HG02981 (cell line): ENCODE results near the gene GGA1.

Experiments used
- ATAC-seq: cut with Tn5 transposase; IDR thresholded peaks from one replicate; pipeline ENCODE4 v1.9.1; 2021; ENCODE audit warnings: mild to moderate bottlenecking, moderate library complexity; ENCODE audit not compliant: unreplicated experiment

GGA1 gene, protein sequence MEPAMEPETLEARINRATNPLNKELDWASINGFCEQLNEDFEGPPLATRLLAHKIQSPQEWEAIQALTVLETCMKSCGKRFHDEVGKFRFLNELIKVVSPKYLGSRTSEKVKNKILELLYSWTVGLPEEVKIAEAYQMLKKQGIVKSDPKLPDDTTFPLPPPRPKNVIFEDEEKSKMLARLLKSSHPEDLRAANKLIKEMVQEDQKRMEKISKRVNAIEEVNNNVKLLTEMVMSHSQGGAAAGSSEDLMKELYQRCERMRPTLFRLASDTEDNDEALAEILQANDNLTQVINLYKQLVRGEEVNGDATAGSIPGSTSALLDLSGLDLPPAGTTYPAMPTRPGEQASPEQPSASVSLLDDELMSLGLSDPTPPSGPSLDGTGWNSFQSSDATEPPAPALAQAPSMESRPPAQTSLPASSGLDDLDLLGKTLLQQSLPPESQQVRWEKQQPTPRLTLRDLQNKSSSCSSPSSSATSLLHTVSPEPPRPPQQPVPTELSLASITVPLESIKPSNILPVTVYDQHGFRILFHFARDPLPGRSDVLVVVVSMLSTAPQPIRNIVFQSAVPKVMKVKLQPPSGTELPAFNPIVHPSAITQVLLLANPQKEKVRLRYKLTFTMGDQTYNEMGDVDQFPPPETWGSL

DNA sequence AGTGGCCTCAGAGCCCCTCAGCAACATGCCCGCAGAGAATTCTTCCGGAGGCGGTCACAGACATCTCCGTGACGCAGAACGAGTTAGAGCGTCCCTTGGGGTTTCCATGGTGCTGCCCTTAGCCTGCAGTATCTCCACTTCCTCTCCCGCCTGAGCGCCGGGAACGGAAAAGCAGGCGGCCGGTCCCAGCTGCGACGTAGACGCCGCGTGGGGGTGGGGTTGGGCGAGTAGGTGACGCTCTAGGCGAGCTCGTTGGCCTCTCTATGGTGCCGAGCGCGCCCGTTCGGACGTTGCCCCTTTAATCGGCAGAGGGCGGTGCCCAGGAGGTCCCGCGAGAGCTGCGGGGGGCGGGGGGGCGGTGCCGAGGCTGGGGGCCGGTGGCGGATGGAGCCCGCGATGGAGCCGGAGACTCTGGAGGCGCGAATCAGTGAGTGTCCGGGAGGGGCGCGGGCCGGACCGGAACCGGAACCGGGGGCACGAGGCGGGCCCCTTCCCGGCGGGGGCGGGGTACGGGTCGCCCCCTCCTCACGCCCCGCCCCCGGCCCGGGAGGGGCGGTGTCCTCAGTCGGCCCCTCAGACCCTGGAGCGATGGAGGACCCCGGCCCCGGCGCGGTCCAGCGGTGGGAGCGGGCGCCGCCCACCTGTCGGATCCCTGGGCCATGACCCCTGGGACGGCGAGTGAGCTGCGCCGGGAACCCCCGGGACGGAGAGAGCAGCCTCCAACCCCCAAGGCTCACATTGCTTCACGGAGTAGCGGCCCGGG lies at the start of gene GGA1:
Gene GGA1, plus strand, starts transcription at position 358 of the 763 bp plus-strand sequence. Its CDS starts 27 bp downstream, at position 385.
- peak; percentile 64 for ATAC-seq

DNA sequence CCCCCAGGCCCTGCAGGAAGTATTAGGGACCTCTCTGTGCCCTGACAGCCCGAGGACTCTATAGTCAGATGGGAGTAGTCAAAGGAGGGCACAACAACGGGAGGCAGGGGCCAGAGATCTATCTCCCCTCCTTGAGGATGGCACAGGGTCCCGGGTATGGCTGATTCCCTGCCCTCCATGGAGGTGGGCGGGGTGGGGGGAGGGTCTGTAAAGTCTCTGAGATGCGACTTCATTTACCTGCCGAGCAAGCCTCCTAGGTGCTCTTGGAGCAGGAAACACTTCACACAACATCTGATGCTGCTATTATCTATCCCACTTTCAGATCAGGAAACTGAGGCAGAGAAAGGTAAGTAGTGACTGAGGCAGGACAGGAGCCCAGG lies 49.1 kb upstream of the GGA1 start:
- no peak for ATAC-seq

DNA sequence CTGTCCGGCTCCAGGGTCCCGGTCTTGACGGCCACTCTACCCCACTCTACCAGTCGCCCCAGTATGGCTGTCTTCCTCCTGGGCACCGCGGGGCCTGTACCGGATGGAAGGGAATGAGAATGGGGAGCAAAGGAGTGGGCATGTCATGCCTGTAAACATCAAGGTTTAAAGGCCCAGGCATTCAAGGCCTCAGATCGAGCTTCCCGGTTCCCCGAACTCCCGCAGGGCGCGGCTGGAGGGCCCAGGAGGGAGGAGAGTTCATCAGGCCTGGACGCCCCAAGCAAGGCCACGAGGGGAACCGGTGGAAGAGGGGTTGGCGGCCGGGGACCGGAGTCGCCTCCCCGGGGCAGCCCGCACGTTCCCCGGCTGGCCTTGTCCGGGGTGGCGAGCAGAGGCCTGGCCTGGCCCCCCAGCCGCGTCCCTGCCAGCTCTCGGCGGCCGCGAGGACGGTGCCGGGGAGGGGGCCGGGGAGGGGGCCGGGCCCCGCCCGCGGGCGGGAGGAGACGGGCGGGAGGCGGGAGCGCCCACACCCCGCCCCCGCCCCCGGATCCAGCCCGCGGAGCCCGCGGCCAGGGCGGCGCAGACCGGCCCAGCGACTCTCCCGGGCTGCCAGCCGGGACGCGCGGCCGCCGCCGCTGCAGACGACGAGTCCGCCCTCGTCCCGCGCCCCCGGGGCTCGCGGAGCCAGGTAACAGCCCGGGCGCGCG lies 48.6 kb upstream of the GGA1 start, which contains the start of gene CDC42EP1:
Gene CDC42EP1, plus strand, starts transcription at position 580 of the 707 bp plus-strand sequence. CDS start 5,870 bp downstream, outside the sequence.
- no peak for ATAC-seq

DNA sequence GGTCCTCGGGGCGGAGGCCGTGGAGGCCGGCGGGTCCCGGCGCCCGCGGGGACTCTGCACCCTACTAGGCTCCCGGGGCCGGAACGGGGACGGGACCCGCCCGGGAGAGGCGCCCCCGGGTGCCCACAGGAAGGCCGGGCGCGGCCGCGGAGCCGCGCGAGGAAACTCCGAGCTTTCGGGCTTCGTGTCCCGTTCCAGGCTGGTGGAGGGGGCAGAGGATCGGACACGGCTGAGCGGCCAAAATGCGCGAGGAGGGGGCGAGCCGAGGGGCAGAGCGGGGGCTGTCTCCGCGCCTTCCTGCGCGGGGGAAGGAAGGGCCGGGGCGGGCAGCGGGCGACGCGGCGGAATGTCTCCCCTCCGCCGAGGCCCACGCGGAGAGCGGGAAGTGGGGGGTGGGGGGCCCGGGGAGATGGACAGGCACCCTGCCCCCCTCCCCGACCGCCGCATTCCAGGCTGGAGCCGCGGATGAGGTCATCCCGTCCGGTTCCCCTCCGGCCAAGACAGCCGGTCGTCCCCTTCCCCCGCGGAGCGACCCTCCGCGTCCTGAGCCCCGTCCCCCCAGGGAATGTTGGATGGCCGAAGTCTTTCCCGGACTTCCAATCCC lies 47.9 kb upstream of the GGA1 start:
- ATAC-seq = no peak

DNA sequence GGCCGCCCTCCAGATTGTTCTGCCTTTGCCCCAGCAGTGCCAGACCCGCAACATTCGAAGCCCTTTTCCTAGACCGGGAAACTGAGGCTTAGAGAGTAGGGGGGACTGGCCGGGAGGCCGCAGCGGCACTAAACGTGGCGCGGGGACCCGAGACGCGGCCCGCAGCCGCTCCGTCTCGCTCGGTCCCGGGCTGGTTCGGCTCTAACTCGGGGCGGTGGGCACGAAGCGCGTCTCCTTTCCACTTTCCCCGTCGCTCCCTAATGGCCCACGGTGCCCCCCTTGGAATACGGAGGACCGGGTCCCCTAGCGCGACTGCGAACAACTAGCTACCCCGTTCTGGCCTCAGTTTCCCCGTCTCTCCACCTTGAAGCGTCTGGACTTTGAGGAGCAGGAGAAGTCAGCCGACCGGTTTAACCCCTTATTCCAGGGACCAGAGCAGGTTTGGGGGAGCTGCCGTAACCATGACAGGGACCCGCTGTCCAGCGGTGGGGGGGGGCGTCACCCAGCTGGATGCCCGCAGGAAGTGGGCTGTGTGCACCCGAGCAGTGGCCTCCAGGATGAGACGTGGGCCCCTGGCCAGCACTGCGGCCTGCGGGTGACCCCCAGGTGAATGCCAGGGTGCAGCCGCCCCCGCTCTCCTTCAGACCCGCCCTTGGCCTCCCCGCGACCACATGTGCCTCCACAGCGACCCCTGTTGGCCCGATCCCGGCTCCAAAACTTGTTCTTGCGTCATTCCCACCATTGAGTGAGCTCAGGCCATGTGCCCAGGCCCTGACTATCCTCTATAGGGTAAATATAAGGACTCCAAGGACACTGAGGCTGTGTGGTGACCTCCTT lies 47.2 kb upstream of the GGA1 start:
- no peak for ATAC-seq

DNA sequence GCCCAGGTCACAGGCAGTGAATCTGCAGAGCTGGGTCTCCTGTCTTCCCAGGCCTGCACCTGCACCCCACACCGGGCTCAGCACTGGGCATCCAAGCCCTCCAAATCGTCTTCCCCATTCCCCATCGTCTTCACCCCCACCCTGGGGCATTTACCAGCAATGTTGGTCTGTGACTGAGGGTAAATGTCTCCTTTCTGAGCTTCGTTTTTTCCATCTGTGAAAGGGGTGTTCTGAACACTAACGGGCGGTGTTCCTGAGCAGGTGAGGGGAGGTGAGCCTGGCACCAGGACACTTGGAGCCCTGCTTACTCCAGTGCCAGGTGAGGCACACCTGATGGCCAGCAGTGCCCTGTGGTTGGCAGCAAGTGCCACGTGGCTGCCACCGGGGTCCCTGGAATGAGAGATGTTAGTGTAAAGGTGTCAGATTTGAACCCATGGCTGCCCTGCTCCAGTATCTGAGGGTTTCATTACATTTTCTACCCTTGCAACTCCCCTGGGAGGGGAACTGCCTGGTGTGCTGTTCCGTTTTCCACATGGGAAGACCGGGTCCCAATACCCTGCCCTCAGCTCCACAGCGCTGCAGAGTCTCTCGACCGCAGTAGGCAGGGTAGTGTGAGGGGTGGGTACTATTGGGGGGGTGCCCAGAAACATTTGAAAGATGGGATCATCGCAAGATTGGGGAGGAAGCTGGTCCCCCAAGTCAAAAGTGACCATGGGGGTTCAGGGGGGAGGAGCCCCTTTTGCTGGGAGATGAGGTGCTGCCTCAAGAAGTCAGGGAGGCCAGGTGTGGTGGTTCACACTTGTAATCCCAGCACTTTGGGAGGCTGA lies 46.4 kb upstream of the GGA1 start:
- no peak for ATAC-seq

DNA sequence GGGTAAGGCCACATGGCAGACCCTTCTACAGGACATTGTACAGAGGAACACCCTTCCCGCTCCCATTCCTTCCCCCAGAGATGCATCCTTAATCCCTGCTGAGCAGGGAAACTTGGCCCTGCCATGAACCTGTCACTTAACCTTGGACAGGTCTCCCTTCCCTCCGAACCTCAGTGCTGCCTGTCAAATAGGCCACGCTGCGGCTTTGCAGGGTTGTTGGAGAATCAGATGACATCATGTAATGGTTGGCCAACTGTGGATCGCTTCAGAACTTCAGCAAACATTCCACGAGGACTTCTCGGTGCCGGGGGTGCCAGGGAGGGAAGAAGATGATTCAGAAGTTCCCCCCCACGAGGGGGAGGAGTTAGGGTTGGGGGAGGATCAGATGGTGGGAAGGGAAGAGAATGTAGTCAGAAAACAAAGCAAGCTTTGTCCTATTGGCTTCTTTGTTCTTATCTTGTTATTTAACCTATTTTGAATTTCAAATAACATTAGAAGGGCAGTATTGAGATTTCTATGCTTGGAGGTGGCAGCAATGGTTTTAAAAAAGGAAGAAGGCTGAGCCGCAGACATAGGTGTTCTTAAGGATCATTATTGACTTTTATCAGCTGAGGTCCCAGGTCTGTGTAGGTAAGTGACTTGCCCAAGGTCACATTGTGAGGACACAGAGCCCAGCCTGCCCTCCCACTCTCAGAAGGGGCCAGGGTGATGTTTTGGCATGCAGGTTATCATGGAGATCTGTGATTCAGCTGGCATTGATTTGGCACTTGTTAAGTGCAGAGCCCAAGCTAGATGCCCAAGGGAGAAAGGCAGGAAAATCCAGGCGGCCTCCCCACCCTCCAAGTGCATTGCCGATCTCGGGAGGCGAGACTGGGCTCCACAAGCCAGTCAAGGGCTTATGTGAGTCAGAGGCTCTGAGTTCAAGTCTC lies 45.2 kb upstream of the GGA1 start:
- ATAC-seq = no peak

DNA sequence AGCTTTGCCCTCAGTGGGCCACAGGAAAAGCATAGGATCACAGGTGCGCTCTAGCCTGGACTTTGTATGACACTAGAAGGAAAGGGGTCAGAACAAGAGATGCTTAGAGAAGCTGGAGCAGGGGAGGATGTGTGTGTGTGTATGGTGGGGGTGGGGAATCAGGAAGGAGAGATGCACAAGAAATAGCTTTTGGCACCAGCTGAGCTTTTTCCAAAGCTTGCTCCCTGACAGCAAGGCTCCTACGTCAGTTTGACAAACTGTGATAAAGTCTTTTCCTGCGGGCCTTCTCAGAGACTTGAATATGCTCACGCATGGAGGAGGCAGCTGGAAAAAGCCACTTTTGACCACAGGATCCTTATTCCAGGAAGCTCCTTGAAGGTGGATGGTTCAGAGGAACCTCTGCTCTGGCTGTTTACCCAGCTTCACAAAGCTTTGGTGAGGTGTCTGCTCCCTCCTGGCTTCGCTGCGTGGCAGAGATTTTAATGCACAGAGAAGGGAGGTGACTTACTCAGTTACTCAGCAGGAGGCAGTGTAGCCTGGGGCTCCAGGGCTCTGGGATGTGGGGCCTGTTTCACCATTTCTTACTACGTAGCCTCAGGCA lies 44.4 kb upstream of the GGA1 start:
- ATAC-seq = no peak

DNA sequence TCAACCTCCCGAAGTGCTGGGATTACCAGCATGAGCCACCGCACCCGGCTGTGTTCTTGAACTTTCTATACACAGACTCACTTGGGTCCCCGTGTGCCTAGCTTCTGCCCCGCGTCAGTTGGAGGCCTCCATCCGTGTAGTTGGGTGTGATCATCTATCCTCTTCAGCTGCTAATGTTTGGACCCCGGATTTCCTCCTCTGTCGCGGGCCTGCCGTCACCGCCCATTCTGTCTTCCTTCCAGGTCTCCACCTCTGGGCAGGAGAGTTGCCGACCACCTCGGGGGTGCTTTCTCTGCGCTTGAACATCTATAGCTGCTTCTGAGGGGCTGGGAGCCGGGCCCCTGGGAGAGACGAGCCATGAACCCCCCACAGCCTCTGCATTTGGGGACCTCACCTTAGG lies 42.8 kb upstream of the GGA1 start:
- ATAC-seq = no peak

DNA sequence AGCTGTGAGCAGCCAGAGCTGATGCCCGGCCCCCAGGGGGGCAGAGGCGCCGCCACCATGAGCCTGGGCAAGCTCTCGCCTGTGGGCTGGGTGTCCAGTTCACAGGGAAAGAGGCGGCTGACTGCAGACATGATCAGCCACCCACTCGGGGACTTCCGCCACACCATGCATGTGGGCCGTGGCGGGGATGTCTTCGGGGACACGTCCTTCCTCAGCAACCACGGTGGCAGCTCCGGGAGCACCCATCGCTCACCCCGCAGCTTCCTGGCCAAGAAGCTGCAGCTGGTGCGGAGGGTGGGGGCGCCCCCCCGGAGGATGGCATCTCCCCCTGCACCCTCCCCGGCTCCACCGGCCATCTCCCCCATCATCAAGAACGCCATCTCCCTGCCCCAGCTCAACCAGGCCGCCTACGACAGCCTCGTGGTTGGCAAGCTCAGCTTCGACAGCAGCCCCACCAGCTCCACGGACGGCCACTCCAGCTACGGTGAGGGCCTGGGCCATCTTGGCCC lies 42.3 kb upstream of the GGA1 start:
- no peak for ATAC-seq

DNA sequence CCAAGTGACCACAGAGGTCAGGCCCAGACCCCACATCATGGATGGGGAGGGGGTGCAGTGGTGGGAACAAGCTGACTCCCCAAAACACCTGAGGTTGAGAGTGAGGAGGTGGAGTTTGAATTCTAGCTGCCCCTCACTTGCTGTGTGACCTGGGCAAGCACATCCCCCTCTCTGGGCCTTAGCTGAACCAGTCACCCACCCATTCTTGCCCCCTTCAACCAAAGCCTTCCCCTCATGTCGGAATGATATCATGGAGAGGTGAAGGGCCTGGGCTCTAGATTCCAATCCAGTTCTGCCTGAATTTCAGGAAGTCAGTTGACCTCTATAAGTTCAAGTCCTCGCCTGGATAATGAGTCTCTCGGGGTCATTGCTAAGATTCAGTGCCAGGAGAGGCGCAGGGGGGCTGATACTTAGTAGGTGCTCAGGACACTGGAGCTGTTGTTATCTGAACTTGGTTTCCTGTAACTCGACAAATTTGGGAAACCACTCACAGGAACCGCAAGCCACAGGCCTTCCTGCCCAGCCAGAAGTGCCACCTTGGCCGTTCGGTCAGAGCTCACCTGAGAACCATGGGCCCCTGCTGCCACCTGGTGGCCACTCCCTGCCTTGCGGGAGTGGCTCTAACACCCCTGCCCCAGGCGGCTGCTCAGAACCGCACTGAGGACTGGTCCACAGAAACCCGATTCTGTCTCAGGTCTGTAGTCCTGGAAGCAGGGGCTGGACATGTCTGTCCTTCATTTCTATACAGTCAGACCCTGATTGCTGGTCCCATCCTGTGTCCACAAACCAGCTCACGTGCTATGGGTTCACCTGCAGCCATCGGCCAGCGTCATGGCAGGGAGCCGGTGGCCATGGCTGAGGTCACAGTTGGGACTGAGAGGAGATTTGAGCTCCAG lies 41.5 kb upstream of the GGA1 start:
- peak; percentile 66 for ATAC-seq

DNA sequence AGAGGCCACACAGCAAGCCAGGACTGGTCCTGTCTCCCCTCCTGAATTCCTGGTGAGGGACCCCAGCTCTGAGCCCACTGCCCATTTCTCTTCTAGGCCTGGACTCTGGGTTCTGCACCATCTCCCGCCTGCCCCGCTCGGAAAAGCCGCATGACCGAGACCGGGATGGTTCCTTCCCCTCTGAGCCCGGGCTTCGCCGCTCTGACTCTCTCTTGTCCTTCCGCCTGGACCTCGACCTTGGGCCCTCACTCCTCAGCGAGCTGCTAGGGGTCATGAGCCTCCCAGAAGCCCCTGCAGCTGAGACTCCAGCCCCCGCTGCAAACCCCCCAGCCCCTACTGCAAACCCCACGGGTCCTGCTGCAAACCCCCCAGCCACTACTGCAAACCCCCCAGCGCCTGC lies 40.6 kb upstream of the GGA1 start:
- ATAC-seq = no peak

DNA sequence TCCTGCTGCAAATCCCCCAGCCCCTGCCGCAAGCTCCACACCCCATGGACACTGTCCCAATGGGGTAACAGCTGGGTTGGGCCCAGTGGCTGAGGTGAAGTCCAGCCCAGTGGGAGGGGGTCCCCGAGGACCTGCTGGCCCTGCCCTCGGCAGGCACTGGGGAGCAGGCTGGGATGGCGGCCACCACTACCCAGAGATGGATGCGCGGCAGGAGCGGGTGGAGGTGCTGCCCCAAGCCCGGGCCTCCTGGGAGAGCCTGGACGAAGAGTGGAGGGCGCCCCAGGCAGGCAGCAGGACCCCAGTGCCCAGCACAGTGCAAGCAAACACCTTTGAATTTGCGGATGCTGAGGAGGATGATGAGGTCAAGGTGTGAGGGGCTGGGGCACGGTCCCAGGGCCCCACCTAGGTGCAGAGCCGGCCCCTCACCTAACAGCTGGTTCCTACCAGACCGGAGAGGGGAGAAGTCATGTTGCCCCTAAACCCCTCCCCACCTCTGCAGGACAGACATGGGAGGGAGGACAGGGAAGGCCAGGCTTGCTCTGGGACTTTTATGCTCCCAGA lies 40.1 kb upstream of the GGA1 start:
- no peak for ATAC-seq

DNA sequence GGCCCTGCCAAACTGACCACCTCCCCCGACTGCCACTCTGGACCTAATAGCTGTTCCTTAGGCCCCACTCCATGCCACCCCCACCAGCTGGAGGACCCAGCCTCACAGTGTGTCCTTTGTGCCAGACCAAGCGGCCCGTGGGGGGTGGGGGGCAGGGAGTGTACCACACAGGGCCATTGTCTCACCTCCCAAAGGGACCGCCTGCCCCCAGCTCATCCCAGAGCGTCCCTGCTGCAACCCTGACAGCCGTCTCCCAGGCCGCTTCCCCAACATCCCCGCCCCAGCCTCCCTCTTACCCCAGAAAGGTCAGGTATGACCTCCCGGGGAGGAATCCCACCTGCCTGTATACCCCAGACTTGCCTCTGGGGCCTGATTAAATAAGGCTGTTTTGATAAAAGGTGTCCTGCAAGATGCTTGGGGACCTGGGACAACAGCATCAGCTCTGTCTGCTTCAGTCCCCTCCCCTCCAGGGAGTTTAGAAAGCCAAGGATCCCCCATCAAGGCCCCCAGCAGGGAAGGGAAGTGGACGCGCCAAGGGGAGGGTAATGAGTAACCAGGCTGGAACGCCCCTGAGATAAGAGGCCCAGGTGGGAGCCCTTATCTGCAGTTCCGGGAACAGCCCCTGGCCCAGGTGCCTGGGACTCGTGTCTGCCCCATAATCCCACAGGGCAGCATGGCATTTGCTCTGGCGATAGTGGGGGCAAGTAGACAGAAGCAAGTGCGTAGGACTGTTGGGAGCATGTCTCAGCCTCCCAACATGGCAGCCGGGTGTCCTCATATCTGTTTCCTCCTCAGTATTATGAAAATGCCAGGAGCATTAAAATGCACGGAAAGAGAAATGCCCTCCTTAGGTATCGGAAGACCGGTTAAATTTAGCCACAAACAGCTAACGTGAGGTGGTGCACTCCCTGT lies 39.4 kb upstream of the GGA1 start:
- ATAC-seq = no peak
